ENCODE measurements around the gene PDLIM1.

Gene PDLIM1

GRCh38 chr10:95253007-95253406 is 37.8 kb downstream of the PDLIM1 start:
- no peaks in the 10 kb centered on the region for H3K27me3 ChIP-seq (replicated peaks; ENCODE audit: control insufficient read depth, insufficient read depth, low read length)
- TF ChIP-seq, protein P1, sequence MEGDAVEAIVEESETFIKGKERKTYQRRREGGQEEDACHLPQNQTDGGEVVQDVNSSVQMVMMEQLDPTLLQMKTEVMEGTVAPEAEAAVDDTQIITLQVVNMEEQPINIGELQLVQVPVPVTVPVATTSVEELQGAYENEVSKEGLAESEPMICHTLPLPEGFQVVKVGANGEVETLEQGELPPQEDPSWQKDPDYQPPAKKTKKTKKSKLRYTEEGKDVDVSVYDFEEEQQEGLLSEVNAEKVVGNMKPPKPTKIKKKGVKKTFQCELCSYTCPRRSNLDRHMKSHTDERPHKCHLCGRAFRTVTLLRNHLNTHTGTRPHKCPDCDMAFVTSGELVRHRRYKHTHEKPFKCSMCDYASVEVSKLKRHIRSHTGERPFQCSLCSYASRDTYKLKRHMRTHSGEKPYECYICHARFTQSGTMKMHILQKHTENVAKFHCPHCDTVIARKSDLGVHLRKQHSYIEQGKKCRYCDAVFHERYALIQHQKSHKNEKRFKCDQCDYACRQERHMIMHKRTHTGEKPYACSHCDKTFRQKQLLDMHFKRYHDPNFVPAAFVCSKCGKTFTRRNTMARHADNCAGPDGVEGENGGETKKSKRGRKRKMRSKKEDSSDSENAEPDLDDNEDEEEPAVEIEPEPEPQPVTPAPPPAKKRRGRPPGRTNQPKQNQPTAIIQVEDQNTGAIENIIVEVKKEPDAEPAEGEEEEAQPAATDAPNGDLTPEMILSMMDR (IDR thresholded peaks at IDR 0.05; ENCODE audit: insufficient read depth, low read length, poor library complexity, severe bottlenecking): no peak
- peaks cover 23% of the 10 kb centered on the region for H3K36me3 ChIP-seq (ENCODE audit: control insufficient read depth, insufficient read depth, low read length)
- no peak for DNase-seq (ENCODE audit: extremely low read depth, insufficient read length)
- H3K4me3 ChIP-seq (replicated peaks; ENCODE audit: low read depth, low read length): no peak overlapping the region

- TF ChIP-seq, protein P1 (IDR thresholded peaks at IDR 0.05; ENCODE audit: insufficient read depth, low read length, poor library complexity, severe bottlenecking): no peak
- no peak overlapping the region for H3K4me3 ChIP-seq (replicated peaks; ENCODE audit: low read depth, low read length)
- no peaks in the 10 kb centered on the region for H3K27me3 ChIP-seq (replicated peaks; ENCODE audit: control insufficient read depth, insufficient read depth, low read length)
- peaks cover 23% of the 10 kb centered on the region for H3K36me3 ChIP-seq (ENCODE audit: control insufficient read depth, insufficient read depth, low read length)
- no peak for DNase-seq (ENCODE audit: extremely low read depth, insufficient read length)
Observed at GRCh38 chr10:95250856-95251255, 39.9 kb downstream of the PDLIM1 start.

DNA sequence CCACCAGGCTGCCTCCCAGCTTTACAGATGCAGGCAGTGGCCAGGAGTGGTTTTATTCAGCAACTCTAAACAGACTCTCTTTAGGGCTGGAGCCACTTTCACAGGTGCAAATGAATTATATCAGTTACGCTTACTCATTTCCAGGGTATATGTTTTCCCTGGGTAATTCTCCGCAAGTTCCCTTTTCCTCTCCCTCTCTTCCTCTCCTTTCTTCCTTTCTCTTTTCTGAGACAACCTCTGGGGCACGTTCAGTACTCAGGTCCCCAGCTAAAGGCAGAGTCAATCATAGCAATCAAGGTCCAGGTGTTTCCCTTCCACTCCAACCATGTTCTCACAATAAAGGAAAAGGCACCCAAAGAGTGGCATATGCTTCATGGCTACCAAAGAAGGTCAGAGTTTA is 41.3 kb downstream of the PDLIM1 start:
- H3K36me3 ChIP-seq (ENCODE audit: control insufficient read depth, insufficient read depth, low read length): peaks cover 24% of the 10 kb centered on the region
- DNase-seq (ENCODE audit: extremely low read depth, insufficient read length): no peak
- no peak overlapping the region for H3K4me3 ChIP-seq (replicated peaks; ENCODE audit: low read depth, low read length)
- no peaks in the 10 kb centered on the region for H3K27me3 ChIP-seq (replicated peaks; ENCODE audit: control insufficient read depth, insufficient read depth, low read length)
- TF ChIP-seq, protein P1 (IDR thresholded peaks at IDR 0.05; ENCODE audit: insufficient read depth, low read length, poor library complexity, severe bottlenecking): no peak

DNA sequence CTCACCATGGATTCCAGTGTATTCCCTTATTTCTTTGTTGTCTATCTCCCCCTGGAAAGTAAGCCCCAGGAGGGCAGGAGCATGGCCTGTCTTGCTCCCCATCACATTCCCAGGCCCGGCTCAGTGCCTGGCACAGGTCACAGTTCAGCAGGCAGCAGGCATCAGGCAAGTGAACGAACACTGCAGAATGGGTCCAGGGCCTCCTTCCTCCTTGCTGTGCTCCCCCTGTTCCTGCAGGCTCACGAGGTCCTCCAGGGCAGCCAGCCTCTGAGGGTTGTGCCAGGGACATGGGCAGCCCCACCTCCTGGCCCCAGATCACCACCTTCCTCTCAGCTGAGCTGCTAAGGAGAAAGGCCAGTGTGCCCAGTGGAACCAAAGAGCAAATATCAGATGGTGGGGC is 41.8 kb downstream of the PDLIM1 start:
- TF ChIP-seq, protein P1 (IDR thresholded peaks at IDR 0.05; ENCODE audit: insufficient read depth, low read length, poor library complexity, severe bottlenecking): no peak
- Histone ChIP-seq H3K27me3 (replicated peaks; ENCODE audit: control insufficient read depth, insufficient read depth, low read length) (no peaks in the 10 kb centered on the region), H3K36me3 (ENCODE audit: control insufficient read depth, insufficient read depth, low read length) (peaks cover 29% of the 10 kb centered on the region), H3K4me3 (replicated peaks; ENCODE audit: low read depth, low read length) (no peak overlapping the region)
- no peak for DNase-seq (ENCODE audit: extremely low read depth, insufficient read length)

DNA sequence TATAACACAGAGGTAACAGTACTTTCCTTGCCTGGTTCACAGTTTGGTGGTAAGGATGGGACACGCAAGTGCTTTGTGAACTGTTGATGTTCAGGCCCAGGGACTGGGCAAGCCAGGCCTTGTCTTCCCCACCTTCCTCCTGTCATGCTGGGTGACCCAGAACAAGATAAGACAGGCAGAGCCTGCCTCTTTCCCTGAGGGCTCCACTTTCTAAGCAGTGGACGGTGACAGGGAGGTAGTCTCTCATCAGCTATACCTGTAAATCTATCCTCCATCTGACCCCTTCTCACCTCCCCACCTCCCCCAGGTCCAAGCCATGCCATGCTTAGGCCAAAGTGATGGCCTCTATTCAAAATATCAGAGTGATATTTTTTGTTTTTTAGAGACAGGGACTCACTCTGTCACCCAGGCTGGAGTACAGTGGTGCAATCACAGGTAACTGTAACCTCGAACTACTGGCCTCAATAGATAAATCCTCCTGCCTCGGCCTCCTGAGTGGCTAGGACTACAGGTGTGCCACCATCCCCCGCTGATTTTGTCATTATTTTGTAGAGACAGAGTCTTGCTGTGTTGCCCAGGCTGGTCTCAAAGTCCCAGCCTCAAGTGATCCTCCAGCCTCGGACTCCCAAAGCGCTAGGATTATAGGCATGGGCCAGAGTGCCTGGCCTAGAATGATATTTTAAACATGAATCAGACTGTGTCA is 42.8 kb downstream of the PDLIM1 start:
- H3K27me3 ChIP-seq (replicated peaks; ENCODE audit: control insufficient read depth, insufficient read depth, low read length): no peaks in the 10 kb centered on the region
- peaks cover 31% of the 10 kb centered on the region for H3K36me3 ChIP-seq (ENCODE audit: control insufficient read depth, insufficient read depth, low read length)
- H3K4me3 ChIP-seq (replicated peaks; ENCODE audit: low read depth, low read length): no peak overlapping the region
- DNase-seq (ENCODE audit: extremely low read depth, insufficient read length): no peak
- TF ChIP-seq, protein P1 (IDR thresholded peaks at IDR 0.05; ENCODE audit: insufficient read depth, low read length, poor library complexity, severe bottlenecking): no peak
